Retinal pigment epithelial cell (primary cell): ENCODE data around the gene HTR1D.
A peak's percentile ranks its signal among the peaks of the same experiment; 100 is the strongest.
"Not testable (repeated sequence)": the region's sequence is repeated elsewhere in the genome, so short reads cannot be mapped to it uniquely, and the experiment has no call there.

Experiments
- DNase-seq: peaks from one replicate; pipeline ENCODE4 v3.0.0-alpha.2; 2010; ENCODE audit warnings: low read depth
- H3K4me3 ChIP-seq: 2 replicates; pipeline ENCODE4 v1.5.1; 2011; ENCODE audit warnings: mild to moderate bottlenecking, low read length, control low read depth, moderate library complexity
- TF ChIP-seq, protein P1 (sequence below): conservative IDR thresholded peaks from 2 replicates; pipeline ENCODE4 v1.5.1; 2011; ENCODE audit warnings: low read depth, low read length, control low read depth, inconsistent platforms

HTR1D gene

DNA sequence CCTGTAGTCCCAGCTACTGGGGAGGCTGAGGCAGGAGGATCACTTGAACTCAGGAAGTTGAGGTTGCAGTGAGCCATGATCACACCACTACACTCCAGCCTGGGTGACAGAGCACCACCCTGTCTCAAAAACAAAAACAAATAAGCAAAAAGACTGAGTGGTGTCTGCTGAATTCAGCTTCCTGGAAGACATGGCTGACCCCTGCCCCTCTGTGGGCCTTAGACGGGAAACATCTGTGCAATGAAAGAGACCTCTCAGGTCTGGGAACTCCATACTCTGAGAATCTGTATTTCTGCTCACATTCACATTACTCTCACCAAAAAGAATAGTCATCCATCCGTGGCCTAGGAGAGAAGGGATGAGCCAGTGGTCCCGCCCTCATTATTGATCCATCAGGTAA lies 2.0 kb downstream of the HTR1D start:
- no peak overlapping the region for H3K4me3 ChIP-seq
- DNase-seq = no peak
- TF ChIP-seq, protein P1, sequence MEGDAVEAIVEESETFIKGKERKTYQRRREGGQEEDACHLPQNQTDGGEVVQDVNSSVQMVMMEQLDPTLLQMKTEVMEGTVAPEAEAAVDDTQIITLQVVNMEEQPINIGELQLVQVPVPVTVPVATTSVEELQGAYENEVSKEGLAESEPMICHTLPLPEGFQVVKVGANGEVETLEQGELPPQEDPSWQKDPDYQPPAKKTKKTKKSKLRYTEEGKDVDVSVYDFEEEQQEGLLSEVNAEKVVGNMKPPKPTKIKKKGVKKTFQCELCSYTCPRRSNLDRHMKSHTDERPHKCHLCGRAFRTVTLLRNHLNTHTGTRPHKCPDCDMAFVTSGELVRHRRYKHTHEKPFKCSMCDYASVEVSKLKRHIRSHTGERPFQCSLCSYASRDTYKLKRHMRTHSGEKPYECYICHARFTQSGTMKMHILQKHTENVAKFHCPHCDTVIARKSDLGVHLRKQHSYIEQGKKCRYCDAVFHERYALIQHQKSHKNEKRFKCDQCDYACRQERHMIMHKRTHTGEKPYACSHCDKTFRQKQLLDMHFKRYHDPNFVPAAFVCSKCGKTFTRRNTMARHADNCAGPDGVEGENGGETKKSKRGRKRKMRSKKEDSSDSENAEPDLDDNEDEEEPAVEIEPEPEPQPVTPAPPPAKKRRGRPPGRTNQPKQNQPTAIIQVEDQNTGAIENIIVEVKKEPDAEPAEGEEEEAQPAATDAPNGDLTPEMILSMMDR = no peak

DNA sequence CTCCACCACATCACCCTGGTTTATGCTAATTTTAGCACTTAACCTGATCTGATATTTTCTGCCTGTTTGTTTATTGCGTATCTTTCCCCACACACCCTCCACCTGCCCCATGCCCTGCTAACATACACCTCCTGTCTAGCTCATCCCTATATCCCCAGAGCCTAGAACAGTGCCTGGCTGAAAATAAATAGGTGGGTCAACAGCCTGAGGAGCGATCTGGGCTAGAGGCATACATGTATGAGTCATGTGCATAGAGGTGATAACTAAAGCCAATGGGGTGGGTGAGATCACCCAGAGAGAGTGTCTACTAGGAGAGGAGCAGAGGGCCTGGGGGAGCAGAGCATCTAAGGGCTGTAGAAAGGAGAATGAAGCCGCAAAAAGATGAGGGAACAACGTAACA lies 2.7 kb downstream of the HTR1D start:
- TF ChIP-seq, protein P1 = no peak
- no peak for DNase-seq
- H3K4me3 ChIP-seq = no peak overlapping the region

DNA sequence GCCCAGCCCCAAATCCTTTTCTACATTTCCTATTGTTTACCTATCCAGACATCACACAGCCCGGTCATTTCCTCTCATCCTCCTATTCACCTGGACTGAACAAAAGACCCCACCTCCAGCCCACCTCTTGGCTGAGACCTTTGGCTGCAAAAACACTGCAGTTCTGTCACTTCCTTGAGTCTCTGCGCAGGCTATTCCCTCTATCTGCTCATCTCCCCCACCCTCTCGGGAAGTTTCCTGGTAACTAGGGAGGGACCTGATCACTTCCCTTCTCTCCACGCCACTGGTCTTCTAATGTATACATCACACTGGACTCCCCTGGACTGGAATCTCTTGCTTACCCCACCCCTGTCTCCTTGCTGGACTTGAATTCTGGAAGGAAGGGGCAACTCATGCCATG lies 5.3 kb downstream of the HTR1D start:
- H3K4me3 ChIP-seq = no peak overlapping the region
- TF ChIP-seq, protein P1 = no peak
- no peak for DNase-seq

DNA sequence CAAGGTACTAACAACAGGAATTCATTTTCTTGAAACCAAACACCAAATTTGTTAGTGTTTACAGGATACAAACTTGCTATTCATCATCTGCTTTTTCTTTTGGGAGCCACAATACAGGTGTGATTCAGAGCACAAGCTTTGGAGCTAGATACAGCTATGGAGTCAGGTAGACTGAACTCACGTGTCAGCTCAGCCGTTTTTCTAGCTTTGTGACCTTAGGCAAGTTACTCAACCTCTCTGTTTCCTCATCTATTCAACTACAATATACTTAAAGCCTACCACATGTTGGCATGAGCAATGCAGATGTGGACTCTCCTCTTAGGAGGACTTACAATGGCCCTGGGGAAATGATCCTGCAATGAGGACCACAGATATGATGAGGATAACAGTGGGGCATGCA lies 6.3 kb downstream of the HTR1D start:
- TF ChIP-seq, protein P1 = no peak
- H3K4me3 ChIP-seq = no peak overlapping the region
- no peak for DNase-seq

DNA sequence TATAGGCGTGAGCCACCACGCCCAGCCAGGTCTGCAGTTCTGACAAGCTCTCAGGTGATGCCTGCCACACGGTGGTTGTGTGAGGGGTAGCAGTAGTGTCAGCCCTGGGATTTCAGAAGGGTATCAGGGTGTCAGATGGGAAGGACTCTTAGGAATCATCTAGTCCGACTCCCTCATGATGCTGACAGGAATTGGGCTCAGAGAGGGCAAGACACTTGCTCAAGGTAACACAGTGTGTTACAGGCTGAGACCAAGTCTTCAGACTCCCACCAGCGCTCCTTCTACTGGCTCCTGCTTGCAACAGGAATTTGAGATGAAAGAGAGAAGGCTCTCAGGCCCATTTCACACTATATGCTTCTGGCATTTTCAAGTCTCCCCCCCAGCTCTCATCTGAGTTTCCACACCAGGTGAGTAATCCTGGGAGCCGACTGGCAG lies 6.9 kb downstream of the HTR1D start:
- DNase-seq = no peak
- H3K4me3 ChIP-seq = no peak overlapping the region
- TF ChIP-seq, protein P1 = peak; percentile 45

DNA sequence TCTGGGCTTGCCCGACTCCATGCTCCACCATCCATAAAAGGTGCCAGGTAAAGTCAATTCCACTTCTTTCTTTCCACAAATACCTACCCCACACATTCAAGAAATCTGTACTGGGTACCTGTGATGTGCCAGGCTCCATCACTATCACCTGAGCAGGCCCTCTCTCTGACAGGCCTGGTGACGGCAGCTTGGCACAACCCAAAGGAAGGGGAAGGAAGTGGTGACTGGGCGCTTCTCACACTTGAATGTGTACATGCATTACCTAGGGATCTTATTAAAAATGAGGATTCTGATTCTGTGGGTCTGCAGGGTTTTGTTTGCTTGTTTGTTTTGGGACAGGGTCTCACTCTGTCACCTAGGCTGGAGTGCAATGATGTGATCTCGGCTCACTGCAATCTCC lies 7.5 kb downstream of the HTR1D start:
- DNase-seq = no peak
- no peak overlapping the region for H3K4me3 ChIP-seq
- TF ChIP-seq, protein P1 = no peak

DNA sequence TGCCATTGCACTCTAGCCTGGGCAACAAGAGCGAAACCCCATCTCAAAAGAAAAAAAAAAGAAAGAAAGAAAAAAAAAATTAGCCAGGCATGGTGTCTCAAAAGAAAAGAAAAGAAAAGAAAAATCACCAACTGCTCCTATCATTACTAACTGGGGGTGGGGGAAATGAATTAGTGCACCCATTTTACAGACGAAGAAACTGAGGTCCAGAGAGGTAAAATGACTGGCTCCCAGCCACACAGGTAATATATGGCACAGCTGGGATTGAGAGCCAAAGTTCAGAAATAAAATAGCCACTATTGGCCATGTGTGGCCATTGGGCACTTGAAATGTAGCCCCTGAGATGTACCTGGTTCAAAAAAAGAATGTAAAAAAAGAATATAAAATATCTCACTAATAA lies 8.8 kb downstream of the HTR1D start:
- TF ChIP-seq, protein P1 = no peak
- DNase-seq = no peak
- no peak overlapping the region for H3K4me3 ChIP-seq

DNA sequence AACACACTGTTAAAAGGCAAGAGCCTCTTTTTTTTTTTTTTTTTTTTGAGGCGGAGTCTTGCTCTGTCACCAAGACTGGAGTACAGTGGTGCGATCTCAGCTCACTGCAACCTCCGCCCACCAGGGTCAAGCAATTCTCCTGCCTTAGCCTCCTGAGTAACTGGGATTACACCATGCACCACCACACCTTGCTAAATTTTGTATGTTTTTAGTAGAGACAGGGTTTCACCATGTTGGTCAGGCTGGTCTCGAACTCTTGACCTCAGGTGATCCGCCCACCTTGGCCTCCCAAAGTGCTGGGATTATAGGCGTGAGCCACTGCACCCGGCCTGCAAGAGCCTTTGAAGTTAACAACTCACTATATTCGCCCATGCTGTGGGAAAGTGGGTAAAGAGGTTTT lies 9.6 kb downstream of the HTR1D start:
- not testable (repeated sequence) for H3K4me3 ChIP-seq, DNase-seq
